GM12865 (cell line): ENCODE results near the gene CATSPERZ.

Experiments used
- DNase-seq: peaks from one replicate; pipeline ENCODE4 v3.0.0; 2010; ENCODE audit warnings: low read depth
- H3K4me3 ChIP-seq: 2 replicates; pipeline ENCODE4 v1.5.1; 2011; ENCODE audit warnings: mild to moderate bottlenecking, low read depth, low read length, control low read depth
- CTCF ChIP-seq: IDR thresholded peaks from 2 replicates; pipeline ENCODE4 v1.5.1; 2011; ENCODE audit warnings: low read length, control low read depth, low read depth, inconsistent platforms; ENCODE audit not compliant: insufficient read depth; ENCODE audit errors: missing control alignments

The CATSPERZ gene

GRCh38 chr11:64299847-64300648, at the start of gene CATSPERZ:
Gene CATSPERZ (plus strand): TSS chr11:64300358. CDS start chr11:64300411, 53 bp downstream.
- peak within 1 kb of the TSS; percentile 16 for H3K4me3 ChIP-seq
- DNase-seq: no peak

GRCh38 chr11:64250415-64251015, 49.6 kb upstream of the CATSPERZ start:
- no peak for DNase-seq
- TF ChIP-seq CTCF: no peak

More at GRCh38 chr11:64299847-64300648, at the start of gene CATSPERZ:
- TF ChIP-seq CTCF: no peak

GRCh38 chr11:64251016-64251752, 49.0 kb upstream of the CATSPERZ start, which contains the start of gene PLCB3:
Gene PLCB3 (plus strand): TSS chr11:64251530. CDS start chr11:64251650, 120 bp downstream.
- peak; percentile 63 for DNase-seq
- peak; percentile 67 for TF ChIP-seq CTCF
- H3K4me3 ChIP-seq: peak within 1 kb of the TSS; percentile 72

More at GRCh38 chr11:64250415-64251015, 49.6 kb upstream of the CATSPERZ start:
- H3K4me3 ChIP-seq: peak overlapping the region; percentile 56; the same call in 1 of the 2 replicates

- no peak for DNase-seq
- H3K4me3 ChIP-seq: peak overlapping the region; percentile 72
- no peak for TF ChIP-seq CTCF
Measured at GRCh38 chr11:64251753-64252002, 48.5 kb upstream of the CATSPERZ start.

- no peak for DNase-seq
- TF ChIP-seq CTCF: peak; percentile 48
- peak overlapping the region; percentile 72 for H3K4me3 ChIP-seq
Measured at GRCh38 chr11:64252003-64252872, 47.9 kb upstream of the CATSPERZ start.

- H3K4me3 ChIP-seq: no peak overlapping the region
Measured at GRCh38 chr11:64253043-64253442, 47.1 kb upstream of the CATSPERZ start.

More at GRCh38 chr11:64253043-64253442, 47.1 kb upstream of the CATSPERZ start:
- DNase-seq: no peak
- no peak for TF ChIP-seq CTCF
